HepG2 (cell line): ENCODE results near the gene ZNFX1. TPM values are rescaled to one million over a fixed set of nuclear protein-coding genes. Genes with fewer than 3 reads are reported as not detected.
A peak's percentile ranks its signal among the peaks of the same experiment; 100 is the strongest.

ENCODE experiments used
- ETV6 ChIP-seq: sonication (generic); formaldehyde crosslinking; conservative IDR thresholded peaks from 2 replicates; pipeline ENCODE4 v1.4.0; 2020; ENCODE audit warnings: missing genetic modification reagents
- HNRNPL ChIP-seq: fragments of 200-400 bp; formaldehyde crosslinking; IDR thresholded peaks from 2 replicates; pipeline ENCODE4 v1.6.1; 2017; ENCODE audit warnings: mild to moderate bottlenecking, low read depth, low read length
- JDP2 ChIP-seq: sonication (generic); formaldehyde crosslinking; IDR thresholded peaks from 2 replicates; pipeline ENCODE4 v1.8.1; 2022; ENCODE audit warnings: missing genetic modification reagents, borderline replicate concordance
- MED13 ChIP-seq: sonication (generic); formaldehyde crosslinking; IDR thresholded peaks from 2 replicates; pipeline ENCODE4 v1.5.0; 2020; ENCODE audit warnings: missing genetic modification reagents
- NAIF1 ChIP-seq: sonication (generic); formaldehyde crosslinking; IDR thresholded peaks from 2 replicates; pipeline ENCODE4 v1.5.0; 2020; ENCODE audit warnings: mild to moderate bottlenecking, missing genetic modification reagents, borderline replicate concordance
- PAWR ChIP-seq: sonication (generic); formaldehyde crosslinking; IDR thresholded peaks from 2 replicates; pipeline ENCODE4 v1.4.0; 2020; ENCODE audit warnings: missing genetic modification reagents, mild to moderate bottlenecking, borderline replicate concordance
- PRMT3 ChIP-seq: sonication (generic); formaldehyde crosslinking; IDR thresholded peaks from 2 replicates; pipeline ENCODE4 v1.8.1; 2022; ENCODE audit warnings: low read depth, mild to moderate bottlenecking, moderate library complexity, missing genetic modification reagents, borderline replicate concordance
- RFXAP ChIP-seq: sonication (generic); formaldehyde crosslinking; IDR thresholded peaks from 2 replicates; pipeline ENCODE4 v1.4.0; 2020; ENCODE audit warnings: missing genetic modification reagents, borderline replicate concordance
- SALL2 ChIP-seq: sonication (generic); formaldehyde crosslinking; IDR thresholded peaks from 2 replicates; pipeline ENCODE4 v1.8.1; 2023; ENCODE audit warnings: mild to moderate bottlenecking, missing genetic modification reagents, inconsistent platforms
- SNAPC2 ChIP-seq: sonication (generic); formaldehyde crosslinking; IDR thresholded peaks from 2 replicates; pipeline ENCODE4 v1.8.1; 2022; ENCODE audit warnings: mild to moderate bottlenecking, missing genetic modification reagents
- TBX2 ChIP-seq: sonication (generic); formaldehyde crosslinking; IDR thresholded peaks from 2 replicates; pipeline ENCODE4 v1.5.0; 2020; ENCODE audit warnings: missing genetic modification reagents, mild to moderate bottlenecking, borderline replicate concordance
- ZFAT ChIP-seq: sonication (generic); formaldehyde crosslinking; conservative IDR thresholded peaks from 2 replicates; pipeline ENCODE4 v1.8.1; 2023; ENCODE audit warnings: missing genetic modification reagents, inconsistent platforms
- ZFP82 ChIP-seq: sonication (generic); formaldehyde crosslinking; IDR thresholded peaks from 2 replicates; pipeline ENCODE4 v1.5.1; 2020; ENCODE audit warnings: mild to moderate bottlenecking, missing genetic modification reagents, borderline replicate concordance
- ZNF432 ChIP-seq: sonication (generic); formaldehyde crosslinking; IDR thresholded peaks from 2 replicates; pipeline ENCODE4 v1.5.0; 2020; ENCODE audit warnings: missing genetic modification reagents, mild to moderate bottlenecking, borderline replicate concordance
- ZNF563 ChIP-seq: sonication (generic); formaldehyde crosslinking; IDR thresholded peaks from 2 replicates; pipeline ENCODE4 v1.8.0; 2022; ENCODE audit warnings: mild to moderate bottlenecking, moderate library complexity, missing genetic modification reagents
- ZNF7 ChIP-seq: IDR thresholded peaks from 2 replicates; pipeline ENCODE4 v1.6.1; 2016; ENCODE audit warnings: missing biosample characterization, missing genetic modification reagents
- ZNF713 ChIP-seq: sonication (generic); formaldehyde crosslinking; IDR thresholded peaks from 2 replicates; pipeline ENCODE4 v1.4.0; 2020; ENCODE audit warnings: mild to moderate bottlenecking, missing genetic modification reagents
- ZNF746 ChIP-seq: sonication (generic); formaldehyde crosslinking; IDR thresholded peaks from 2 replicates; pipeline ENCODE4 v1.8.0; 2022; ENCODE audit warnings: mild to moderate bottlenecking, missing genetic modification reagents
- polyA plus RNA-seq, 8 experiments: library from polyadenylated mRNA; depleted of rRNA in 3 of 8; stranded (reverse) in 7 of 8; unstranded in 1 of 8; fragments of >200 nt; fragmentation: Illumina TruSeq in 4 of 8; extraction: Trizol in 4 of 8; gene quantifications; 2 replicates each; pipeline versions ENCODE4 v1.2.1 to v1.2.3, GENCODE V29; 2011 to 2016; ENCODE audit warnings: low read depth in 4 of 8, missing spikeins in 1 of 8, mixed read lengths in 1 of 8; ENCODE audit not compliant: insufficient read depth in 1 of 8
- total RNA-seq, 5 experiments: library from RNA; depleted of rRNA; stranded (reverse); fragments of >200 nt; fragmentation: Illumina TruSeq; extraction: Trizol; gene quantifications; 2 replicates each; pipeline ENCODE4 v1.2.3, GENCODE V29; 2016; ENCODE audit warnings: low read depth in 1 of 5
- TF ChIP-seq, protein P1 (sequence below): IDR thresholded peaks from 2 replicates; pipeline ENCODE4 v1.6.1; 2016
- TF ChIP-seq, protein P2 (sequence below): IDR thresholded peaks from 2 replicates; pipeline ENCODE4 v1.6.1; 2016; ENCODE audit warnings: low read depth, missing genetic modification reagents, missing compliant biosample characterization

The ZNFX1 gene
- total and polyA plus RNA-seq, 2 of the 13 experiments (the other 11 are each of a cell fraction or from before 2014, with no cell fraction given) = 2.9 to 11.1 TPM

GRCh38 chr20:49216991-49217578 lies 60.8 kb downstream of the ZNFX1 start (continued):
- no peak for TF ChIP-seq PRMT3 (CRISPR knock-in tag)
- TF ChIP-seq ZNF432 = no peak
- no peak for TF ChIP-seq JDP2
- no peak; the same call in 1 of the 2 replicates for TF ChIP-seq MED13 (CRISPR knock-in tag)
- no peak for TF ChIP-seq PAWR (CRISPR knock-in tag)
- TF ChIP-seq, protein P1, sequence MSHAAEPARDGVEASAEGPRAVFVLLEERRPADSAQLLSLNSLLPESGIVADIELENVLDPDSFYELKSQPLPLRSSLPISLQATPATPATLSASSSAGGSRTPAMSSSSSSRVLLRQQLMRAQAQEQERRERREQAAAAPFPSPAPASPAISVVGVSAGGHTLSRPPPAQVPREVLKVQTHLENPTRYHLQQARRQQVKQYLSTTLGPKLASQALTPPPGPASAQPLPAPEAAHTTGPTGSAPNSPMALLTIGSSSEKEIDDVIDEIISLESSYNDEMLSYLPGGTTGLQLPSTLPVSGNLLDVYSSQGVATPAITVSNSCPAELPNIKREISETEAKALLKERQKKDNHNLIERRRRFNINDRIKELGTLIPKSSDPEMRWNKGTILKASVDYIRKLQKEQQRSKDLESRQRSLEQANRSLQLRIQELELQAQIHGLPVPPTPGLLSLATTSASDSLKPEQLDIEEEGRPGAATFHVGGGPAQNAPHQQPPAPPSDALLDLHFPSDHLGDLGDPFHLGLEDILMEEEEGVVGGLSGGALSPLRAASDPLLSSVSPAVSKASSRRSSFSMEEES = peak; percentile 37; the same call in 1 of the 2 replicates
- TF ChIP-seq HNRNPL = no peak
- TF ChIP-seq ETV6 (CRISPR knock-in tag) = no peak
- TF ChIP-seq ZNF7 (CRISPR knock-in tag) = no peak
- 0 out of 2 replicates have a peak, but pooled peaks have one; percentile 23 for TF ChIP-seq ZFP82
- no peak for TF ChIP-seq NAIF1 (CRISPR knock-in tag)
- TF ChIP-seq SALL2 (CRISPR knock-in tag) = no peak
- no peak for TF ChIP-seq ZNF563 (CRISPR knock-in tag)
- TF ChIP-seq TBX2 (CRISPR knock-in tag) = peak; percentile 52; the same call in 1 of the 2 replicates
- TF ChIP-seq RFXAP (CRISPR knock-in tag) = 0 out of 2 replicates have a peak, but pooled peaks have one; percentile 53
- TF ChIP-seq SNAPC2 (CRISPR knock-in tag) = no peak
- TF ChIP-seq, protein P2, sequence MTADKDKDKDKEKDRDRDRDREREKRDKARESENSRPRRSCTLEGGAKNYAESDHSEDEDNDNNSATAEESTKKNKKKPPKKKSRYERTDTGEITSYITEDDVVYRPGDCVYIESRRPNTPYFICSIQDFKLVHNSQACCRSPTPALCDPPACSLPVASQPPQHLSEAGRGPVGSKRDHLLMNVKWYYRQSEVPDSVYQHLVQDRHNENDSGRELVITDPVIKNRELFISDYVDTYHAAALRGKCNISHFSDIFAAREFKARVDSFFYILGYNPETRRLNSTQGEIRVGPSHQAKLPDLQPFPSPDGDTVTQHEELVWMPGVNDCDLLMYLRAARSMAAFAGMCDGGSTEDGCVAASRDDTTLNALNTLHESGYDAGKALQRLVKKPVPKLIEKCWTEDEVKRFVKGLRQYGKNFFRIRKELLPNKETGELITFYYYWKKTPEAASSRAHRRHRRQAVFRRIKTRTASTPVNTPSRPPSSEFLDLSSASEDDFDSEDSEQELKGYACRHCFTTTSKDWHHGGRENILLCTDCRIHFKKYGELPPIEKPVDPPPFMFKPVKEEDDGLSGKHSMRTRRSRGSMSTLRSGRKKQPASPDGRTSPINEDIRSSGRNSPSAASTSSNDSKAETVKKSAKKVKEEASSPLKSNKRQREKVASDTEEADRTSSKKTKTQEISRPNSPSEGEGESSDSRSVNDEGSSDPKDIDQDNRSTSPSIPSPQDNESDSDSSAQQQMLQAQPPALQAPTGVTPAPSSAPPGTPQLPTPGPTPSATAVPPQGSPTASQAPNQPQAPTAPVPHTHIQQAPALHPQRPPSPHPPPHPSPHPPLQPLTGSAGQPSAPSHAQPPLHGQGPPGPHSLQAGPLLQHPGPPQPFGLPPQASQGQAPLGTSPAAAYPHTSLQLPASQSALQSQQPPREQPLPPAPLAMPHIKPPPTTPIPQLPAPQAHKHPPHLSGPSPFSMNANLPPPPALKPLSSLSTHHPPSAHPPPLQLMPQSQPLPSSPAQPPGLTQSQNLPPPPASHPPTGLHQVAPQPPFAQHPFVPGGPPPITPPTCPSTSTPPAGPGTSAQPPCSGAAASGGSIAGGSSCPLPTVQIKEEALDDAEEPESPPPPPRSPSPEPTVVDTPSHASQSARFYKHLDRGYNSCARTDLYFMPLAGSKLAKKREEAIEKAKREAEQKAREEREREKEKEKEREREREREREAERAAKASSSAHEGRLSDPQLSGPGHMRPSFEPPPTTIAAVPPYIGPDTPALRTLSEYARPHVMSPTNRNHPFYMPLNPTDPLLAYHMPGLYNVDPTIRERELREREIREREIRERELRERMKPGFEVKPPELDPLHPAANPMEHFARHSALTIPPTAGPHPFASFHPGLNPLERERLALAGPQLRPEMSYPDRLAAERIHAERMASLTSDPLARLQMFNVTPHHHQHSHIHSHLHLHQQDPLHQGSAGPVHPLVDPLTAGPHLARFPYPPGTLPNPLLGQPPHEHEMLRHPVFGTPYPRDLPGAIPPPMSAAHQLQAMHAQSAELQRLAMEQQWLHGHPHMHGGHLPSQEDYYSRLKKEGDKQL (CRISPR knock-in tag) = no peak
- TF ChIP-seq ZNF746 (CRISPR knock-in tag) = no peak
- TF ChIP-seq ZFAT (CRISPR knock-in tag) = no peak
- TF ChIP-seq ZNF713 (CRISPR knock-in tag) = no peak
